HepG2 (cell line): ENCODE data around the gene FANCE. TPM values are rescaled to one million over a fixed set of nuclear protein-coding genes. Genes with fewer than 3 reads are reported as not detected.

Experiments
- ARID2 ChIP-seq: sonication (generic); formaldehyde crosslinking; IDR thresholded peaks from 2 replicates; pipeline ENCODE4 v1.8.1; 2022; ENCODE audit warnings: mild to moderate bottlenecking, missing genetic modification reagents, borderline replicate concordance
- ATM ChIP-seq: fragments of 450-650 bp; IDR thresholded peaks from 2 replicates; pipeline ENCODE4 v1.7.1; 2017; ENCODE audit warnings: mild to moderate bottlenecking, borderline replicate concordance
- CHCHD3 ChIP-seq: sonication (generic); formaldehyde crosslinking; IDR thresholded peaks from 2 replicates; pipeline ENCODE4 v1.8.0; 2022; ENCODE audit warnings: mild to moderate bottlenecking, missing genetic modification reagents, moderate library complexity
- EED ChIP-seq: sonication (generic); formaldehyde crosslinking; IDR thresholded peaks from 2 replicates; pipeline ENCODE4 v1.5.0; 2020; ENCODE audit warnings: mild to moderate bottlenecking, missing genetic modification reagents
- FIP1L1 ChIP-seq: fragments of 200-400 bp; formaldehyde crosslinking; IDR thresholded peaks from 2 replicates; pipeline ENCODE4 v1.6.1; 2018; ENCODE audit warnings: low read depth, mild to moderate bottlenecking, low read length, moderate library complexity, borderline replicate concordance; ENCODE audit not compliant: insufficient read depth
- HMGA1 ChIP-seq: sonication (generic); formaldehyde crosslinking; conservative IDR thresholded peaks from 2 replicates; pipeline ENCODE4 v1.4.0; 2020; ENCODE audit warnings: missing genetic modification reagents
- IKZF5 ChIP-seq: IDR thresholded peaks from 2 replicates; pipeline ENCODE4 v1.6.1; 2018; ENCODE audit warnings: missing genetic modification reagents, mild to moderate bottlenecking, missing compliant biosample characterization
- ISL2 ChIP-seq: sonication (generic); formaldehyde crosslinking; IDR thresholded peaks from 2 replicates; pipeline ENCODE4 v1.5.0; 2020; ENCODE audit warnings: missing genetic modification reagents
- JARID2 ChIP-seq: sonication (generic); formaldehyde crosslinking; IDR thresholded peaks from 2 replicates; pipeline ENCODE4 v1.8.1; 2023; ENCODE audit warnings: missing genetic modification reagents, inconsistent platforms; ENCODE audit not compliant: insufficient replicate concordance
- KLF15 ChIP-seq: sonication (generic); formaldehyde crosslinking; IDR thresholded peaks from 2 replicates; pipeline ENCODE4 v1.8.1; 2023; ENCODE audit warnings: borderline replicate concordance, mild to moderate bottlenecking, inconsistent platforms, missing genetic modification reagents, mixed read lengths
- NCOA2 ChIP-seq: sonication (generic); formaldehyde crosslinking; IDR thresholded peaks from 2 replicates; pipeline ENCODE4 v1.8.0; 2022; ENCODE audit warnings: inconsistent platforms
- POLR2A ChIP-seq, 2 experiments: IDR thresholded peaks; 2 replicates each; pipeline ENCODE4 v1.6.1; 2011; ENCODE audit warnings: low read depth in 2 of 2, low read length in 2 of 2, mild to moderate bottlenecking in 1 of 2, moderate library complexity in 1 of 2; ENCODE audit not compliant: insufficient read depth in 1 of 2
- POLR2AphosphoS5 ChIP-seq: IDR thresholded peaks from 2 replicates; pipeline ENCODE4 v1.6.1; 2012; ENCODE audit warnings: low read depth, low read length
- RBM22 ChIP-seq: fragments of 200-400 bp; formaldehyde crosslinking; optimal IDR thresholded peaks from 2 replicates; pipeline ENCODE3; 2017; ENCODE audit warnings: mild to moderate bottlenecking, low read length, moderate library complexity
- RFXAP ChIP-seq: sonication (generic); formaldehyde crosslinking; IDR thresholded peaks from 2 replicates; pipeline ENCODE4 v1.4.0; 2020; ENCODE audit warnings: missing genetic modification reagents, borderline replicate concordance
- SNAPC5 ChIP-seq: sonication (generic); formaldehyde crosslinking; IDR thresholded peaks from 2 replicates; pipeline ENCODE4 v1.8.1; 2023; ENCODE audit warnings: mild to moderate bottlenecking, missing genetic modification reagents, borderline replicate concordance
- TARDBP ChIP-seq: sonication (generic); formaldehyde crosslinking; IDR thresholded peaks from 2 replicates; pipeline ENCODE4 v1.8.0; 2022; ENCODE audit warnings: mild to moderate bottlenecking, missing genetic modification reagents
- TGIF2 ChIP-seq: IDR thresholded peaks from 2 replicates; pipeline ENCODE4 v1.6.1; 2016; ENCODE audit warnings: control low read depth, missing compliant biosample characterization
- ZBTB38 ChIP-seq: sonication (generic); formaldehyde crosslinking; IDR thresholded peaks from 2 replicates; pipeline ENCODE4 v1.5.1; 2020; ENCODE audit warnings: mild to moderate bottlenecking, missing genetic modification reagents
- ZFP62 ChIP-seq: sonication (generic); formaldehyde crosslinking; IDR thresholded peaks from 2 replicates; pipeline ENCODE4 v1.4.0; 2020; ENCODE audit warnings: missing genetic modification reagents
- ZNF256 ChIP-seq: sonication (generic); formaldehyde crosslinking; conservative IDR thresholded peaks from 2 replicates; pipeline ENCODE4 v1.4.0; 2020; ENCODE audit warnings: missing genetic modification reagents
- ZNF263 ChIP-seq: sonication (generic); formaldehyde crosslinking; IDR thresholded peaks from 2 replicates; pipeline ENCODE4 v1.4.0; 2020; ENCODE audit warnings: missing genetic modification reagents
- ZNF331 ChIP-seq: sonication (generic); formaldehyde crosslinking; IDR thresholded peaks from 2 replicates; pipeline ENCODE4 v1.4.0; 2020; ENCODE audit warnings: missing genetic modification reagents
- ZNF496 ChIP-seq: sonication (generic); formaldehyde crosslinking; IDR thresholded peaks from 2 replicates; pipeline ENCODE4 v1.8.1; 2023; ENCODE audit warnings: mild to moderate bottlenecking, moderate library complexity, missing genetic modification reagents; ENCODE audit not compliant: insufficient replicate concordance
- ZNF597 ChIP-seq: sonication (generic); formaldehyde crosslinking; IDR thresholded peaks from 2 replicates; pipeline ENCODE4 v1.5.0; 2020; ENCODE audit warnings: missing genetic modification reagents
- ZNF703 ChIP-seq: sonication (generic); formaldehyde crosslinking; IDR thresholded peaks from 2 replicates; pipeline ENCODE4 v1.5.1; 2020; ENCODE audit warnings: missing genetic modification reagents, mild to moderate bottlenecking, moderate library complexity, borderline replicate concordance
- ZNF709 ChIP-seq: sonication (generic); formaldehyde crosslinking; IDR thresholded peaks from 2 replicates; pipeline ENCODE4 v1.5.0; 2020; ENCODE audit warnings: mild to moderate bottlenecking, missing genetic modification reagents
- polyA plus RNA-seq, 8 experiments: library from polyadenylated mRNA; depleted of rRNA in 3 of 8; stranded (reverse) in 7 of 8; unstranded in 1 of 8; fragments of >200 nt; fragmentation: Illumina TruSeq in 4 of 8; extraction: Trizol in 4 of 8; gene quantifications; 2 replicates each; pipeline versions ENCODE4 v1.2.1 to v1.2.3, GENCODE V29; 2011 to 2016; ENCODE audit warnings: low read depth in 4 of 8, missing spikeins in 1 of 8, mixed read lengths in 1 of 8; ENCODE audit not compliant: insufficient read depth in 1 of 8
- total RNA-seq, 5 experiments: library from RNA; depleted of rRNA; stranded (reverse); fragments of >200 nt; fragmentation: Illumina TruSeq; extraction: Trizol; gene quantifications; 2 replicates each; pipeline ENCODE4 v1.2.3, GENCODE V29; 2016; ENCODE audit warnings: low read depth in 1 of 5

FANCE gene
- total and polyA plus RNA-seq, 2 of the 13 experiments (the other 11 are each of a cell fraction or from before 2014, with no cell fraction given) = 7.1 to 11.2 TPM

- peak; percentile 46; the same call in 1 of the 2 replicates for TF ChIP-seq IKZF5 (CRISPR knock-in tag)
- peak; percentile 65; the same call in 1 of the 2 replicates for TF ChIP-seq ARID2 (CRISPR knock-in tag)
- TF ChIP-seq KLF15 (CRISPR knock-in tag) = peak; percentile 71; the same call in 1 of the 2 replicates
- peak; percentile 21; the same call in 1 of the 2 replicates for TF ChIP-seq TARDBP (CRISPR knock-in tag)
- no peak for TF ChIP-seq JARID2
- peak in 1 of 2 experiments; percentile 59; a peak in 2 of 4 replicates for TF ChIP-seq POLR2A (IDR thresholded peaks at IDR 0.05; ENCODE audit: insufficient read depth in 1 of 2, low read depth in 2 of 2, low read length in 2 of 2)
- no peak for TF ChIP-seq ZNF496 (CRISPR knock-in tag)
- TF ChIP-seq POLR2AphosphoS5 = peak; percentile 26; the same call in 1 of the 2 replicates
- 0 out of 2 replicates have a peak, but pooled peaks have one; percentile 13 for TF ChIP-seq ZNF331 (CRISPR knock-in tag)
- 0 out of 2 replicates have a peak, but pooled peaks have one; percentile 31 for TF ChIP-seq ZNF709 (CRISPR knock-in tag)
- TF ChIP-seq EED (CRISPR knock-in tag) = no peak
- TF ChIP-seq SNAPC5 (CRISPR knock-in tag) = 0 out of 2 replicates have a peak, but pooled peaks have one; percentile 38
- no peak for TF ChIP-seq ATM
- no peak for TF ChIP-seq ZNF597 (CRISPR knock-in tag)
- no peak for TF ChIP-seq ZNF703
- no peak for TF ChIP-seq ISL2 (CRISPR knock-in tag)
- no peak for TF ChIP-seq ZFP62
- 0 out of 2 replicates have a peak, but pooled peaks have one; percentile 15 for TF ChIP-seq NCOA2 (CRISPR knock-in tag)
- no peak for TF ChIP-seq CHCHD3 (CRISPR knock-in tag)
- TF ChIP-seq FIP1L1 = 0 out of 2 replicates have a peak, but pooled peaks have one; percentile 26
- peak; percentile 11 for TF ChIP-seq ZBTB38 (CRISPR knock-in tag)
- TF ChIP-seq ZNF263 (CRISPR knock-in tag) = peak; percentile 29; the same call in 1 of the 2 replicates
- TF ChIP-seq HMGA1 (CRISPR knock-in tag) = no peak
- TF ChIP-seq RFXAP = 0 out of 2 replicates have a peak, but pooled peaks have one; percentile 11
- TF ChIP-seq TGIF2 (CRISPR knock-in tag) = peak; percentile 71; the same call in 1 of the 2 replicates
- TF ChIP-seq ZNF256 (CRISPR knock-in tag) = peak; percentile 61; the same call in 1 of the 2 replicates
- TF ChIP-seq RBM22 = peak; percentile 87
These were observed 17.9 kb downstream of the FANCE start (continued) for GRCh38 chr6:35469751-35470662.
